ENCODE measurements around the gene TLK2.
"Not testable (repeated sequence)": the region's sequence is repeated elsewhere in the genome, so short reads cannot be mapped to it uniquely, and the experiment has no call there.

DNA sequence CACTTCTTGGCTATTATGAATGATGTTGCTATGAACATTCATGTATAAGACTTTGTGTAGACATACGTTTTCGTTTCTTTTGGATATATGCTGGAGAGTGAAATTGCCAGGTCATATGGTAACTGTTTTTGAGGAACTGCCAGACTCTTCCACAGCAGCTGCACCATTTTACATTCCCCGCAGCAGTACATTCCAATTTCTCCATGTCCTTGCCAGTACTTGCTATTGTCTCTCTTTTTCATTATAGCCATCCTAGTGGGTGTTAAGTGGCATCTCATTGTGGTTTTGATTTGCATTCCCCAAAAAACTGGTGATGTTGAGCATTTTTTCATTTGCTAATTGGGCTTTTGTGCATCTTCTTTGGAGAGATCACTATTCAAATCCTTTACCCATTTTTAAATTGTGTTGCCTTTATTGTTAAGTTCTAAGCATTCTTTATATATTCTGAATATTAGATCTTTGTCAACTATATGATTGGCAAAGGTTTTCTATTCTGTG is 64.7 kb downstream of the TLK2 start:
- not testable (repeated sequence) for TF ChIP-seq CSDC2 (CRISPR knock-in tag; IDR thresholded peaks at IDR 0.05); SNAI2 (CRISPR knock-in tag; IDR thresholded peaks at IDR 0.05); ZFP3 (CRISPR knock-in tag; IDR thresholded peaks at IDR 0.05); GLIS3 (CRISPR knock-in tag; IDR thresholded peaks at IDR 0.05); PPARA (CRISPR knock-in tag; IDR thresholded peaks at IDR 0.05; ENCODE audit: borderline replicate concordance); CREB5 (CRISPR knock-in tag; IDR thresholded peaks at IDR 0.05; ENCODE audit: low read depth)
